Gastroesophageal sphincter (tissue), 3 donors: Measurements from ENCODE around the gene TAB2.

Experiments
- CTCF ChIP-seq, 4 experiments: fragments of 200-600 bp in 2 of 4; fragments of 450-650 bp in 2 of 4; sonication (generic) in 1 of 4; IDR thresholded peaks; one replicate each; pipeline ENCODE4 v1.5.1; 2017 to 2019; ENCODE audit warnings: antibody characterized with exemption in 4 of 4, mild to moderate bottlenecking in 2 of 4, moderate library complexity in 2 of 4
- EP300 ChIP-seq: sonication (generic); formaldehyde crosslinking; IDR thresholded peaks from one replicate; pipeline ENCODE4 v1.6.1; 2017; ENCODE audit warnings: antibody characterized with exemption, mild to moderate bottlenecking
- POLR2A ChIP-seq, 2 donors: fragments of 450-650 bp; IDR thresholded peaks; one replicate each; pipeline ENCODE4 v1.6.1; 2017; ENCODE audit warnings: antibody characterized with exemption in 2 of 2, mild to moderate bottlenecking in 2 of 2, moderate library complexity in 1 of 2

- no peak for TF ChIP-seq CTCF (IDR thresholded peaks at IDR 0.05)
- no peak for TF ChIP-seq EP300
- TF ChIP-seq POLR2A (IDR thresholded peaks at IDR 0.05) = no peak
Measured at GRCh38 chr6:149337320-149337719, 19.8 kb downstream of the TAB2 start.
